HepG2 (cell line): ENCODE results near the gene ITGB8.

Experiments
- CREB3 ChIP-seq: sonication (generic); formaldehyde crosslinking; IDR thresholded peaks from 2 replicates; pipeline ENCODE4 v1.5.0; 2020; ENCODE audit warnings: missing genetic modification reagents
- CTCF ChIP-seq: sonication (generic); formaldehyde crosslinking; IDR thresholded peaks from 2 replicates; pipeline ENCODE4 v1.5.0; 2020; ENCODE audit warnings: mild to moderate bottlenecking, missing genetic modification reagents, moderate library complexity
- NR2F1 ChIP-seq, 2 experiments: fragments of 450-650 bp in 1 of 2; formaldehyde crosslinking in 1 of 2; IDR thresholded peaks; 2 replicates each; pipeline versions ENCODE4 v1.5.0 to v1.6.1; 2016 to 2020; ENCODE audit warnings: mild to moderate bottlenecking in 1 of 2, missing compliant biosample characterization in 1 of 2, missing genetic modification reagents in 1 of 2, moderate library complexity in 1 of 2
- POLR2AphosphoS5 ChIP-seq: IDR thresholded peaks from 2 replicates; pipeline ENCODE4 v1.6.1; 2012; ENCODE audit warnings: low read depth, low read length
- REPIN1 ChIP-seq: sonication (generic); formaldehyde crosslinking; IDR thresholded peaks from 2 replicates; pipeline ENCODE4 v1.8.0; 2022; ENCODE audit warnings: missing genetic modification reagents, low read depth, mild to moderate bottlenecking, borderline replicate concordance
- RFX5 ChIP-seq: IDR thresholded peaks from 2 replicates; pipeline ENCODE4 v1.6.1; 2011; ENCODE audit warnings: low read depth, low read length, improper control_type of control experiment
- SETDB1 ChIP-seq: sonication (generic); formaldehyde crosslinking; IDR thresholded peaks from 2 replicates; pipeline ENCODE4 v1.5.1; 2020; ENCODE audit warnings: missing genetic modification reagents, mild to moderate bottlenecking, borderline replicate concordance
- TCF7 ChIP-seq: sonication (generic); IDR thresholded peaks from 2 replicates; pipeline ENCODE4 v1.6.1; 2016; ENCODE audit warnings: antibody characterized with exemption, low read depth
- YY1 ChIP-seq: IDR thresholded peaks from 2 replicates; pipeline ENCODE4 v1.6.1; 2011; ENCODE audit warnings: low read length, low read depth, moderate library complexity, mild to moderate bottlenecking; ENCODE audit not compliant: insufficient read depth, insufficient replicate concordance
- ZNF10 ChIP-seq: sonication (generic); formaldehyde crosslinking; IDR thresholded peaks from 2 replicates; pipeline ENCODE4 v1.4.0; 2020; ENCODE audit warnings: mild to moderate bottlenecking, low read depth, missing genetic modification reagents, borderline replicate concordance
- ZNF124 ChIP-seq: sonication (generic); formaldehyde crosslinking; IDR thresholded peaks from 2 replicates; pipeline ENCODE4 v1.4.0; 2020; ENCODE audit warnings: missing genetic modification reagents
- ZNF414 ChIP-seq: sonication (generic); formaldehyde crosslinking; IDR thresholded peaks from 2 replicates; pipeline ENCODE4 v1.5.0; 2020; ENCODE audit warnings: missing genetic modification reagents
- ZSCAN20 ChIP-seq: sonication (generic); formaldehyde crosslinking; IDR thresholded peaks from 2 replicates; pipeline ENCODE4 v1.4.0; 2020; ENCODE audit warnings: missing genetic modification reagents, mild to moderate bottlenecking, borderline replicate concordance

- no peak for TF ChIP-seq POLR2AphosphoS5
- TF ChIP-seq CREB3 (CRISPR knock-in tag), result no peak
- no peak for TF ChIP-seq ZNF414 (CRISPR knock-in tag)
- no peak for TF ChIP-seq RFX5
- TF ChIP-seq ZSCAN20 (CRISPR knock-in tag), result no peak
- TF ChIP-seq NR2F1 (CRISPR knock-in tag; IDR thresholded peaks at IDR 0.05), result no peak
- no peak for TF ChIP-seq REPIN1
- no peak for TF ChIP-seq SETDB1
- TF ChIP-seq ZNF124 (CRISPR knock-in tag), result no peak
- no peak for TF ChIP-seq YY1
- no peak for TF ChIP-seq TCF7
- TF ChIP-seq ZNF10 (CRISPR knock-in tag), result no peak
- no peak for TF ChIP-seq CTCF
Measured at GRCh38 chr7:20330928-20331909, 519 bp downstream of the ITGB8 start.
